Measurements from ENCODE around the gene NMBR. TPM values are rescaled to one million over a fixed set of nuclear protein-coding genes. Genes with fewer than 3 reads are reported as not detected.
A peak's percentile ranks its signal among the peaks of the same experiment; 100 is the strongest.
"Not testable (repeated sequence)": the region's sequence is repeated elsewhere in the genome, so short reads cannot be mapped to it uniquely, and the experiment has no call there.

NMBR gene
- total RNA-seq, 1 donor from 2014 or later = 4.9 TPM

DNA sequence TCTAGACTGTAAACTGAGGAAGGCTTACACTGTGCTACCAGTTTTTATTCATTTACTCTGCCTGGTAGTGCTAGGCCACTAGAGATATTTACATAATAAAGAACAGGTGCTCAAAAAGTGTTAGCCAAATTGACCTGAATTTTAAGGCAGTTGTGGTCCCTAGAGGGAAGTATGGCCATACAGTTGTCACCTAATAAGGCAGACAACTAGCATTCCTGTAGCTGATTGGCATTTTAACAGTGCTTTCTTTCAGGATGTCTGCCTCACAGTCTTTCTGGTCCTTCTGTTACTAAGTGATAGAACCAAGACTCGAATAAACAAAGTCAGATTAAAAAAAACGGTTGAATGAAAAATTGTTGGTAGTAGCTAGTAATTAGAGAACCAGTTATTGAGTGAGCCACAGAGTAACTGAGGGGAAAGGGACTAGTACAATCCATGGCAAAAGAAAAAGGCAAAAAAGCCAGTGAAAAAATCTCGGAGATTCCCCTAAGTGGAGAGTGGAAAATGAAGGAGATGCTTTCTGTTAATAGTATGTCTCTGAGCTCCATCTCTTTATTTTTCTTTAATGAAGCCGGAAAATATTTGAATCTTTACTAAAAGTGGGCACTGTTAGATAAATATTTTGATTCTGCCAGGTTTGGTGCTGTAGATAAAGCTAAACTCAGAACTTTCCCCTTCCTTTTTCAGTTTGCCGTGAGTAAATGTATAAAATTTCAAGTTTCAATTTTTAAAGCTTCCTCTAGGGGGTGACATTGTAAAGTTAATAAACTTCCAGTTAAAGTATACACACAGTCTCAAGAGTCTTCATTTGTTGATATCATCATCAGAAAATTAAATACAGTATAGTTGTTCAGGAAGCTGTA, 9.2 kb upstream of the NMBR start:
- FAIRE-seq = peak; percentile 95
- peak in 1 of 2 donors; percentile 3 for DNase-seq (ENCODE audit: low spot score in 2 of 2)

DNA sequence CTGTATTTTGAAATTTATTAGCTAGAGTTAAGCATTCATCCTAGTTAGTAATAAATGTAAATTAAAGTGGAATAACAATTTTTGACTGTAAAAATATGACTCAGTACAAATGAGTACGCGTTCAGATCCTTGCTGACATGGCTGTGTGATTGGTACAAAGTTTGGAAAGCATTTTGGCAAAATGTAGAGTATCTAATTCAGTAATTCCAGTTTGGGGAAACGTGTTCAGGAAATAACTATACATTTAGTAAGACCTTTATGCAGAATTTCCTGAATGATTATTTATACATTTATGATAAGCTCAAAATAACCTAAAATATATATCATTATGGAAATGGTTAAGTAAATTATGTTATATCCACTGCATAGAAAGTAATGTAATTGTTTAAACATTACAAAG, 8.2 kb upstream of the NMBR start:
- no peak for DNase-seq (ENCODE audit: low spot score in 2 of 2)
- FAIRE-seq = no peak

DNA sequence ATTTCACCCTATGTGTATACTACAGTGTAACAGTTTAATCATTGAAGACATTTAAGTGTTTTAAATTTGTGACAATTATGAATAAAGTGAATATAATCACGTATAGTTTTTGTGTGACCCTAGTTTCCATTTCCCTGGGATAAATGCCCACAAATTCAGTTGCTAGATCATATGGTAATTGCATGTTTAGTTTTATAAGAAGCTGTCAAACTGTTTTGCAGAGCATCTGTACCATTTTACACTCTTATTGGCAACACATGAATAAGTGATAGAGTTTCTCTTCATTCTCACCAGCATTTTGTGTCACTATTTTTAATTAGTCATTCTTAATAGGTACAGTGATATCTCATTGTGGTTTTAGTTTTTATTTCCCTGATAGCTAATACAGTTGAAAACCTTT, 7.4 kb upstream of the NMBR start:
- no peak for FAIRE-seq
- DNase-seq (ENCODE audit: low spot score in 2 of 2) = no peak

DNA sequence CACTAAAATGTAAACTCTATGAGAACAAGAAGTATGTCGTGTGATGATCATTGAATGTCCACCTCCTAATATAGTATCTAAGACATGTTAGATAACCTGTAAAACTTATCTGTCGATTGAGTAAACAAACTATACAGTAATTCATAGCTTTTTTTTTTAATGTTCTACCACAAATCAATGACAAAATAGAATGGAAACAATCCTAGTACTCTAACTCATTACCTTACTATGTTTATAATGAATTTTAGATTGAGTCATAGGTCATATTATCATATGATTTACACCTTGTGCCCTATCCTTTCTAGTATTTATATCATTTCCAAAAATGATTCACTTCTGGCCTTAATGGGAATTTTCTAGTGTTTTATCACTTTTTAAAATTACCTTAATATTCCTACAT, 6.3 kb upstream of the NMBR start:
- FAIRE-seq (no peak), DNase-seq (ENCODE audit: low spot score in 2 of 2) (no peak)

DNA sequence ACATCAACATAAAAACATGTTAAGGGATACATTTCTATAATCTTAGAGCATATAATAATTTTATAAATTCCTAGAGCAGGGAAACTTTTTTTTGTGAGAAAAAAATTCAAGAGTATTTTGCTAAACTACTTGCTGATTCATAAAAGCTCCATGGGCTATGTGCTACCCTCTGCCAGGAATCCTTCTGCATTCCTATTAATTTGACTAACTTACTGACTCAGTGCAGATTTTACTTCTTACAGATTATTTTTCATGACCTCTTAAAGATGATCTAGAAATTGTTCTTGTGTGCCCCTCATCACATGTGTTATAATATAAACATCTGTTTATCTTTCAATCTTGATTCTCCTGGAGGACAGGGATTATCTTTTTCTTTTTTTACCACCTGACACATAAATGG, 5.8 kb upstream of the NMBR start:
- no peak for FAIRE-seq
- DNase-seq (ENCODE audit: low spot score in 2 of 2) = no peak

DNA sequence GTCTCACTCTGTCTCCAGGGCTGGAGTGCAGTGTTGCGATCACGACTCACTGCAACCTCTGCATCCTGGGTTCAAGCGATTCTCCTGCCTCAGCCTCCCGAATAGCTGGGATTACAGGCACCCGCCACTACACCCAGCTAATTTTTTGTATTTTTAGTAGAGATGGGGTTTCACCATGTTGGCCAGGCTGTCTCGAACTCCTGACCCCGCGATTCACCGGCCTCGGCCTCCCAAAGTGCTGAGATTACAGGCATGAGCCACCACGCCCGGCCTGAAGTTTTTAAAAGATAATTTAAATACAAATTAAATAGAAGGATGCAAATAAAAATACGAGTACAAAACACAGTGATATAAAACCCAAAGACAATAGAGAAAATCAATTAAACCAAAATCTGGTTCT, 5.4 kb downstream of the NMBR start:
- DNase-seq (ENCODE audit: low spot score in 2 of 2); FAIRE-seq: not testable (repeated sequence)

DNA sequence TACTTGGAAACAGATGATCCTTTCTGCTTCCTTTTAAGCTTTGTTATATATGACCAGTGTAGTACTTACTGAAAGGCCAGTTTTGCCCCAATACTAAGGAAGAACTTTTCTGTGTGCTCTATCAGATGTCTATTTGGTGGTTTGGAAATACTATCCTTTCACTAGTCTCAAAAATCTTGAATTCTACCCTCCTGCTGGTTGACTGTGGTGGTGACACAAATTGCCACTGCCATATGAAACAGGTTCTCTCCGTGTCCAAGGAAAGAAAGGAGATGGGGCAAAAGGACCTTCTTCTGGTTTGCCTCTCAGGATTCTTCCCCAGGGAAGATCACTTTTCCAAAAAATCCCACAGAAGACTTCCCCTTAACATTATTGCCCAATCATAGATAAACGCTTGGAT, 8.0 kb downstream of the NMBR start:
- no peak for FAIRE-seq

DNA sequence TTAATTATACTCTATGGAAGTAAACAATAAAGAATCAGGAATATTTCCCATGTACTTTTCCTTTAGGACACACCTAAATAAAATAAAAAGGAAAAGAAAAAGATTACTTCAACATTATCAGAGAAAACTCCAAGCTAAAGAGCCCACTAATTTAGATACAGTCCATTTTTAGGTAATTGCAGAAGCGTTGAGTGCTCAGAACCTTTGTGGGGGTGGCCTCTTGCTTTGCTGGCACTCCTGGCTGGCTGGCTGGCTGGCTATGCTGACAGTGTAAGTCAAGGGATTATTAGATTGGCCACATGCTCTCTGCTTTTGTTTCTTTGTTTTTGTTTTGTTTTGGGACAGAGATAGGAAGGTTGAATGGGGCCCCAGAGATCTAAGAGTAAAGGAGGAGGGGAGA, 14.3 kb downstream of the NMBR start, which contains the start of gene GJE1:
Gene GJE1 (plus strand): TSS at position 301 of the 400 bp plus-strand sequence. CDS start 234 bp downstream, outside the sequence.
- FAIRE-seq (no peak), DNase-seq (ENCODE audit: low spot score in 2 of 2) (no peak)

More for the DNA sequence above, 8.0 kb downstream of the NMBR start:
- DNase-seq (ENCODE audit: low spot score in 2 of 2) = no peak

DNA sequence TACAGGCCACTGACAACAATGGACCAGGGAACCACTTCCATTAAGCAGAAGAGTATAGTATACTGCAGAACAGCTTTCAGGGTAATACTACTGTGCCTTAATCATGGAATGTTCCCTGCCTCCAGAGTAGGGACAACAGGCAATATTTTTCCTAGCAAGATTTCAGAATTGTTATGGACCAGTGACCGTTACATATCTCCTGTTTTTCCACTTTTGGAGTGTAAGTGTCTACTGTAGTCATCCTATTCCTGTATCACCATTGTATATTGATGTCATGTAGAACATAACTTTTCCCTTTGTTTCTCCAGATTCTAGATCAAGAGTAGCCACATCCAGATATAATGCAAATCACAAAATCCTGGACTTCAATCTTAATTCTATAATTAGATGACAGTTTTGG, 16.1 kb downstream of the NMBR start:
- FAIRE-seq (no peak), DNase-seq (ENCODE audit: low spot score in 2 of 2) (no peak)

DNA sequence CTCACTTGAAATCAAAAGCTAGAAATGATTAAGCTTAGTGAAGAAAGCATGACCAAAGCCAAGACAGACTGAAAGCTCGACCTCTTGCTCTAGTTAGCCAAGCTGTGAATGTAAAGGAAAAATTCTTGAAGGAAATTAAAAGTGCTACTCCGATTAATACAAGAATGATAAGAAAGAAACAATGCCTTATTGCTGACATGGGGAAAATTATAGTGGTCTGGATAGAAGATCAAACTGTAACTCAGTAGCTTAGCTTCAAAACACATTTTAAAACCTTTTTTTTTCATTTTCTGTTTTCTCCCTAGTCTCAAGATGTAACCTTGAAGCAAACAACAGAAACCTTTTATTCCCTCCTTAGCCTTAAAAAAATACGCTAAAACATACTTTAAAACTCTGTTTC, 25.6 kb downstream of the NMBR start:
- no peak for DNase-seq (ENCODE audit: low spot score in 2 of 2)
- FAIRE-seq = no peak

DNA sequence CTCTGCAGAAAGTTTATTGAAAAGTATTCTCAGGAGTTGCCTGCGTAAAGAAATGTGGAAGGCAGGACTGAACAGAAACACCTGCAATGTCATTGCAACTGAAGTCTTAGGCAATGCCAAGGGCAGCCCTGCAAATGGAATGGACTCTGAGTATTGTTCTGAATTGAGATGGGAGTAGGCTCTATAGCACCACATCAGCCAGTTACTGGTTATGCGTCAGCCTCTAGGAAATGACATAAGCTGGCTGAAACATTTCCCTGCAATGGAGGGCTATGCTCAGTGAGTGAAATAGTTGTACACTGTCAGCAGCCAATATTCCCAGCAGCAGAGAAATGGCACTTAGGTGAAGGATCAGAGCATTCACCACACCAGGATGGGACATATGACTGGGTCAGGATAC, 28.0 kb downstream of the NMBR start:
- FAIRE-seq = no peak
- DNase-seq (ENCODE audit: low spot score in 2 of 2) = no peak

DNA sequence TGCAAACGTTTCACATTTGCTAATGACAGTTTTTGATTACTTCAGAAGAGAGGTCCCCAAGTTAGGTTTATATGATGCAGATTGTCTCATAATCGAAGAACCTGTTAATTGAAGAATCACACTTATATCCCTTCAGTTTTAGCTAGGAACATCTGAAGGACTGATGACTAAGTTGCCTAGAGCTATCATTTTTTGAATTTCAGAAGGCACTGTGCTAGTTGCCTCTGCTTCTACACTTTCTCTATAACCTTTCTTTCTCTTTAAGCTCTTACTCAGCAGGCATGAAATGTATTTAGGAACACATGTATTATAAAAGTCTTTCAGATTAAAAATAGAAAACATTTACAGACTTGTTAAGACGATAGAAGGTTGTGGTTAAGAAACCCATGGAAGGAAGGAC, 28.6 kb downstream of the NMBR start:
- no peak for DNase-seq (ENCODE audit: low spot score in 2 of 2)
- no peak for FAIRE-seq

DNA sequence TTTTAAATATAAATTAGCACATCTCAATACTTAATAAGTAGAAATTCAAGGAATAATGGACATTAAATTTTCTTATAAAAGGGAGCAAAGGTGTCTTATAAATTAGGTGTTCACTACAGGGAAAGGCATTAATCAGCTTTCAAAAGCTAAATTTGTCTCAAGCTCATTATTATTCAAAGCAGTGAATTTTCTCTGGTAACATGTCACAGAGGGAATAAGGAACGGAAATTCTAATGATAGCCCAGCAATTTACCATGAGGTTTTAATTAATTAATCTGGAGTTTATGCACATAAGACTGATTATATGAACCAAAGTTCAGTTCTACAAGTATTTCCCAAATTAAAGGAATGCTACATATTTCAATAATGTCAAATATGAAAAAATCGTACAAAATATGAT, 29.6 kb downstream of the NMBR start:
- DNase-seq (ENCODE audit: low spot score in 2 of 2) = no peak
- no peak for FAIRE-seq

DNA sequence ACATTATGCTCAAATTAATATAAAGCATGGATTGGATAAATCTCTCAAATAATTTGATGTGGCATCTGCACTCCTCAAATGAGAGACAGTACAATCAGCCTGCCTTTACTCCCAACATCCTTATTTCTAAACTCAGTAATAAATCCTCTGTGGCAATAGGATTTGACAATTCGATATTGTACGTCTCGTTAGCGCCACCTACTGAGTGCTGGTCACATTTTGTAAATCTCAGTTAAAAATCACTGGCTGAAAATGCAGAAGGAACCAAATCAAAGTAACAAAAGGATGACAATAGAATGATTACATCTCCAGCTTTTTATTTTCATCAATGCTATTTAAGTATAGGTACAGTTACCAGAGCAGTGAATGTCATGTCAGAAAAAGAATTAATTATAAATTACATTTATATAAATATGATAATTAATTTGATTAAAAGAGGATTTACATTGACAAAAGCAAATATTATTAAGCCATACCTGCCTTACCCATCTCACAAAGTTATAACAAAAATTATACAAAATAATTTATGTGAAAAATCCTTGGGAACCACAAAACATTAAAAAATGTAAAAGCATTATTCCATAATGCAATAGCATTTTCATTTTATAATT, 34.4 kb downstream of the NMBR start:
- FAIRE-seq (peak; percentile 79), DNase-seq (ENCODE audit: low spot score in 2 of 2) (peak; percentile 1 to 24)

DNA sequence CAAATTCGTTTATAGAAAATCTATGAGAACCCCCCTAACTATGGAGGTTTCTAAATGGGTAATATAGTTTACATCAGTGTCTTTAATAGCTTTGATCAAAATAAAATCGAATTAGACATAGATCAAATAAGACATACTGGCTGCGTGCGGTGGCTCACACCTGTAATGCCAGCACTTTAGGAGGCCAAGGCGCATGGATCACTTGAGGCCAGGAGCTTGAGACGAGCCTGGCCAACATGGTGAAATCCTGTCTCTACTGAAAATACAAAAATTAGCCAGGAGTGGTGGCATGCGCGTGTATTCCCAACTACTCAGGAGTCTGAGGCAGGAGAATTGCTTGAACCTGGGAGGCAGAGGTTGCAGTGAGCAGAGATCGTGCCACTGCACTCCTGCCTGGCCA, 36.1 kb downstream of the NMBR start:
- not testable (repeated sequence) for DNase-seq (ENCODE audit: low spot score in 2 of 2); FAIRE-seq

DNA sequence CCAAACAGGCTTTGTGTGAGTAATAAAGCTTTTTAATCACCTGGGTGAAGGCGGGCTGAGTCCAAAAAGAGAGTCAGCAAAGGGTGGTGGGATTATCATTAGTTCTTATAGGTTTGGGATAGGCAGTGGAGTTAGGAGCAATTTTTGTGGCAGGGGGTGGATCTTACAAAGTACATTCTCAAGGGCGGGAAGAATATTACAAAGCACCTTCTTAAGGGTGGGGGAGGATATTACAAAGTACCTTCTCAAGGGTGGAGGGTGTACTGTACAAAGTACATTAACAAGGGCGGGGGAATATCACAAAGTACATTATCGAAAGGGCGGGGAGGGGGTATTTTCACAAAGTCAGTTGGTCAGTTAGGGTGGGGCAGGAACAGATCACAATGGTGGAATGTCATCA, 42.1 kb downstream of the NMBR start:
- not testable (repeated sequence) for DNase-seq (ENCODE audit: low spot score in 2 of 2); FAIRE-seq

DNA sequence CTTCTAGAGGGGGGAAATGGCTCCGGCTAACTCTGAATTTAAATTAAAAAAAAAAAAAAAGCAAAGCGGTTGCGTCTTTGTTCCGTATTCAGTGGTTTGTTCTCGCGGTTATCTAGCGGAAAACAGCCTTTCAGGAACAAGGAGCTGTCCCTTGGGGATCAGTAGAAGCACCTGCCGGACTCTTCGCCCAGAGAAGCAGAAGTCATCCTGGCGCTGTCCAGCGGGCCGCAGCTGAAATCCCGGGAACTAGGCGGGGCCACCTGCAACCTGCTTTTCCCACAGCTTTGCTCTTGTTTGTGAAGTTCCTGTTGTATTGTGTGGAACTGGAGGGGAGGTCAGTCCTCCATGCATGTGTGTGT, 58.1 kb downstream of the NMBR start:
- DNase-seq (ENCODE audit: low spot score in 2 of 2) (no peak), FAIRE-seq (no peak)

DNA sequence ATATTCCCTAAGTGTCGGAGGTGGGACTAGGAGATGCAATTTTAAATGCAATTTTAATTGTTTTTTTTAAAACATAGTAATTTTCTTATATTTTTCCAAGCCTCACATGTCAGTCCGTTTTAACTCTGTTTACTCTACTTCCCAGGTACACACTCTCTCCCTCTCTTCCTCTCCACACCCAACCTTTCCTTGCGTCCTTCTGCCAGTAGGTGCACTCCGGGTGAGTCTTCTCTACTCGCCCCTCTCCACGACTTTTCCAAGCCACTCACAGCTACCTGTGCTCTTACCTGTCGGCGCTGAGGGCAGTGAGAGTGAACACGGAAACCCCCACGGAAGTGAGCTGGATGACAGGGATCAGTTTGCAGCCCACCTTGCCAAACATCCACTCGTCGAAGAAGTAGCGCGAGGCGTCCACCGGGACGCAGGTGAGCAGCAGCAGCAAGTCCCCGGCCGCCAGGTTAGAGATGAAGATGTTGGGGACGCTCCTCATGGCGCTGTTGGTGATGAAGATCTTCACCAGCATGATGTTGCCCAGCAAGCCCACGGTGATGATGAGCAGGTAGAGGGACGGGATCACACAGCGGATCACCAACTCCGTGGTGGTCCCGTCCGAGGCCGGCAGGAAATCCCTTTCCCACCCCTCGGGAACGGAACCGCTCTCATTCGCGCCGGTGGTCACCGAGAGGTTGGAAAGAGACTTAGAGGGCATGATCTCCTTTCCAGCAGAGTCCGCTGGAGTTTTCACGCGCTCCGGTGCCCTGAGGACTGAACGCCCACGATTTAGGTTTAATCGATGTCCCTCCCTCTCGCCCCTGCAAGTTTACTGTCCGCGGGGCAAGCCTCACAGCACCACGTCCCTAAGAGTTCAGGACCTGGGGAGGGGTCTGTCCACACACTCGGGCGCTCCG, 58.7 kb downstream of the NMBR start:
- FAIRE-seq = no peak
- DNase-seq (ENCODE audit: low spot score in 2 of 2) = no peak

DNA sequence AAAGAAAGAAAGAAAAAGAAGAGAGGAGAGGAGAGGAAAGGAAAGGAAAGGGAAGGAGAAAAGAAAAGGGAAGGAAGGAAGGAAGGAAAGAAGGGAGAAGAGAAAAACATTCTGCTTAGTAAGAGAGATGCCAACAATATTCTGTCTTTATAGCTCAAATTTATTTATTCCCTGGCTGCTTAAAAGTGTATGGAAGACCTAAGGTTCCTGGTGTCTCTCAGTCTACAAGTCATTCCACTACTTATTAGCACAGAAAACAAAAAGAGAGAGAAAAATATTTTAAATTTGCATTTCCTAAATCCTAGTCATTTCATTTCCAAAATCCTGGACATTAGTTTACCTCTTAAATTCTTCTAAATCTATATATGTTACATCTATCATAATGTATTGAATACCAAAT, 67.8 kb downstream of the NMBR start:
- FAIRE-seq (no peak), DNase-seq (ENCODE audit: low spot score in 2 of 2) (no peak)

DNA sequence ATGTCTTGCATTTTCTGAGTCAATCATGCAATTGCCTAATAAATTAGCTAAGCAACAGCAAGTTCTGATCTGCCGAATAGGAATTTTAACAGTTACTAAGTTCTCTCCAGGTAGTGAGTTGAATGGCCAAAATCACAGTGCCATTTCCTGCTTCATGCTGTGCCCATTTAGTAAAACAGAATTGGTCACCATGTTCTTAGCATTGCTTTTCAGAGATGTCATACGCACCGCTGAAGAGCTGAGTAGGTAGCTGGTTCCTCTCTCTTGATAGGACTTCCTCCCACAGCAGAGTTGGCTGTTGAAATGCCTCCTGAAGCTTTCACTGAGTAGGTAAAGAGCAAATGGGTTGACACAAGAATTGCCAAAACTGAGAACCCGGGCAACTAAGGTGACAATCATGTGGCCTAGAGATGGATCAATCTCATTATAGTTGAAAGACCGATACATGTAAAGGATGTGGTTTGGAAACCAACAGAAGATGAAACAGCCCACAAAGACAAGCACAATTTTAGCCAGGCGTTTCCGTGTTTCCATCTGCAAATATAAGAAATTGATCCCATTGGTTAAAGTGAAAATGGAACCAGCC, 71.3 kb downstream of the NMBR start:
- FAIRE-seq = no peak
- no peak for DNase-seq (ENCODE audit: low spot score in 2 of 2)

DNA sequence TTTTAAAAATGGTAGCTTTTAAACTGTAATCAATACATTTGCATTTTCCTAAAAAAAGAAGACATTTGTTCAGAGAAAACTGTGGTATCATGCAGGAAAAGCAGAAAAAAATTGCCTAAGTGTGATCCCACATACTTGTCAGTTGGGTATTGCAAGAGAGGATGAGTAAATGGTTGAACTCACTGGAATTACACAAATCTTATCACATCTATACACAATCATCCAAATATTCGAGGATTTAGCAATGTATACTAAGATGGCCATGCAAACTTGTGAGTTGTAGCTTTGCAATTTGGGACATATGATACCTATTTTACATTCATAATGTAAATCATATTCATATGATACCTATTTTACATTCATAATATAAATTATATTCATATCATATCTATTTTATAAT, 72.4 kb downstream of the NMBR start:
- FAIRE-seq = no peak
- no peak for DNase-seq (ENCODE audit: low spot score in 2 of 2)
